ENCODE results near the gene DOC2A.

The DOC2A gene

GRCh38 chr16:30053376-30054015 lies 42.7 kb upstream of the DOC2A start:
- Histone ChIP-seq H3K27ac (peak overlapping the region; percentile 39), H3K4me1 (peaks cover 15% of the 10 kb centered on the region), H3K9ac (no peak overlapping the region), H3K36me3 (ENCODE audit: control insufficient read depth, insufficient read depth, low read length) (no peaks in the 10 kb centered on the region), H3K4me2 (ENCODE audit: low read length) (peak overlapping the region; percentile 100), H3K9me3 (ENCODE audit: control insufficient read depth, low read length) (no peaks in the 10 kb centered on the region), H3K79me2 (no peaks in the 10 kb centered on the region), H2AFZ (peak overlapping the region; percentile 92), H3K4me3 (ENCODE audit: low read depth, low read length) (peak overlapping the region; percentile 77), H3K27me3 (ENCODE audit: control insufficient read depth, insufficient read depth, low read length) (no peaks in the 10 kb centered on the region)
- no peak for TF ChIP-seq CTCF (IDR thresholded peaks at IDR 0.05)

- Histone ChIP-seq H3K9me3 (ENCODE audit: control insufficient read depth, low read length) (no peaks in the 10 kb centered on the region), H3K4me3 (ENCODE audit: low read depth, low read length) (peak overlapping the region; percentile 77), H3K9ac (peak overlapping the region; percentile 40), H3K4me1 (peaks cover 15% of the 10 kb centered on the region), H3K27me3 (ENCODE audit: control insufficient read depth, insufficient read depth, low read length) (no peaks in the 10 kb centered on the region), H3K27ac (peak overlapping the region; percentile 39), H3K4me2 (ENCODE audit: low read length) (peak overlapping the region; percentile 100), H3K79me2 (no peaks in the 10 kb centered on the region), H3K36me3 (ENCODE audit: control insufficient read depth, insufficient read depth, low read length) (no peaks in the 10 kb centered on the region), H2AFZ (peak overlapping the region; percentile 92)
- no peak for TF ChIP-seq CTCF (IDR thresholded peaks at IDR 0.05)
These were observed 42.0 kb upstream of the DOC2A start for GRCh38 chr16:30052671-30053372.

GRCh38 chr16:30051518-30051917 lies 40.7 kb upstream of the DOC2A start:
- Histone ChIP-seq H3K4me1 (peaks cover 15% of the 10 kb centered on the region), H3K9me3 (ENCODE audit: control insufficient read depth, low read length) (no peaks in the 10 kb centered on the region), H3K79me2 (no peaks in the 10 kb centered on the region), H2AFZ (no peak overlapping the region), H3K27ac (no peak overlapping the region), H3K9ac (no peak overlapping the region), H3K27me3 (ENCODE audit: control insufficient read depth, insufficient read depth, low read length) (no peaks in the 10 kb centered on the region), H3K4me3 (ENCODE audit: low read depth, low read length) (no peak overlapping the region), H3K36me3 (ENCODE audit: control insufficient read depth, insufficient read depth, low read length) (no peaks in the 10 kb centered on the region), H3K4me2 (ENCODE audit: low read length) (no peak overlapping the region)
- no peak for TF ChIP-seq CTCF (IDR thresholded peaks at IDR 0.05)

GRCh38 chr16:30049871-30050270 lies 39.0 kb upstream of the DOC2A start:
- H3K79me2 ChIP-seq: no peaks in the 10 kb centered on the region
- peaks cover 8% of the 10 kb centered on the region for H3K4me1 ChIP-seq
- TF ChIP-seq CTCF (IDR thresholded peaks at IDR 0.05): no peak
- H3K27me3 ChIP-seq (ENCODE audit: control insufficient read depth, insufficient read depth, low read length): no peaks in the 10 kb centered on the region
- H3K36me3 ChIP-seq (ENCODE audit: control insufficient read depth, insufficient read depth, low read length): no peaks in the 10 kb centered on the region
- H3K9ac ChIP-seq: no peak overlapping the region
- H3K9me3 ChIP-seq (ENCODE audit: control insufficient read depth, low read length): no peaks in the 10 kb centered on the region
- H3K4me3 ChIP-seq (ENCODE audit: low read depth, low read length): no peak overlapping the region
- H2AFZ ChIP-seq: no peak overlapping the region
- no peak overlapping the region for H3K4me2 ChIP-seq (ENCODE audit: low read length)
- no peak overlapping the region for H3K27ac ChIP-seq
